Middle frontal gyrus (tissue), 1 donor: ENCODE data around the gene MTG2.
A peak's percentile ranks its signal among the peaks of the same experiment; 100 is the strongest.

Source experiments
- DNase-seq: peaks from one replicate; pipeline ENCODE4 v3.0.0-alpha.2; 2015; ENCODE audit warnings: low spot score; ENCODE audit errors: extremely low spot score

MTG2 gene

DNA sequence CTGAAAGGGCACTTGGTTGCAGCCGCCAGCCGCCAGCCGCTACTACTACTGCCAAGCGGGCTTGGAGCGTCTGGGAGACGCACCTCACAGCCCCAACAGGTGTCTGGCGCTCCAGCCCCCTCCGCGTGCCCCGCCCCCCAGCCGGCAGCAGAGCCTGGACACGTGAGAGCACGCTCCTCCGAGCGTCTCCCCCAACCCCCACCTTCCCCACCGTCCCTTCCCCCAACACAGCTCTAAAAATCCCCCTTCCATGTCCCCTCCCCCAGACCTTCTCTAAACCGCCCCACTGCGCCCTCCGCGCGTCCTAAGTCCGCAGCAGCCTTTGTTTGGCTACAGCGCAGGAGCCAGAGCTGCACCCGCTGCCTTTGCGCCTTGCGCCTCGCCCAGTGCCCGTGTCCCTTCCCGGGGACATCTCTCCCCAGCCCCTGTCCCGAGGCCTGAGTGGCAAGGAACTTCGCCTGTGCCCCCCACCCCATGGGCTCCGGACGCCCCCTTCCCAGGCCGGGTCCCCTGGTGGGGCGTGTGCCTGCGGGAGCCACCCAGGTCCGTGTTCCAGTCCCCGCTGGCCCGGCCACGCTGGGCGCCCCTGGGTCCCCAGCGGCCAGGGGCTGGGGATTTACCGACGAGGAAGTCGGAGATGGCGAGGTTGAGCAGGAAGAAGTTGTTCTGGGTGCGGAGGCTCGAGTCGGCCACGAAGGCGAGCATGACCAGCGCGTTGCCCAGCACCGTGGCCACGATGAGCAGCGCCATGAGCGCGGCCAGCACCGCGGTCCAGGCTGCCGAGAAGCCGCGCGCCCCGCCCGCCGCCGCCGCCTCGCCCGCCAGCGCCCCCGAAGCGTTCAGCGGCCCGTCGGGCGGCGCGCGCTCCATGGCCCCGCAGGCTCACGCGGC lies 36.5 kb downstream of the MTG2 start:
- DNase-seq = no peak

DNA sequence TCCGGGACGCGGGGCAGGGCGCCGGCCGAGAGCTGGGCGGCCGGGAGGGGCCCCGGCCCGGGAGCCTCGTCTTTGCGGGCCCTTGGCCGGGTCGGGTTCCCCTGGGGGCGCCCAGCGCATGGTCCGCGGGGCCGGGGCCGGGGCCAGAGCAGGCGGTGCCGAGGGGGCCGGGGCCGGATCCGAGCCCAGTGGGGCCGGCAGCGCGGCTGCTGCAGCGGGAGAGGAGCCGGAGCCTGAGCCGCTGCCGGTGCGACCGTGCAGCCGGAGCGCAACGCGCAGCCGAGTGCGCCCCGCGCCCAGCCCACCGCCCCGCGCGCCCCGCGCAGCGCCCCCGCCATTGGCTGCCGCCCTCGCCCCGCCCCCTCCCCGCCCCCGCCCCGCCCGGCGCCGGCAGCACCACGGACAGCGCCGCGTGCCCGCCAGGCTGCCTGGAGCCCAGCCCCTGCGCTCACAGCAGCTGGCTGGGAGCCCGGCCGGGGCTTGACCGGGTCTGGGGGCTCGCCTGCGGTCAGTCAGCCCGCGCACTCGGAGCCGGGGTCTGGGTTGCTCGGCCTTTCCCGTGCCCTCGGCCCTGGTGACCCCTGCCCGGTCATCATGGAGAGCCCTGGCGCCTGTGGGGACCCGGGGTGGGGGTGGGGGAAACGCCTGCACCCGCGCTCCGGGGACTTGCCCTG lies 37.3 kb downstream of the MTG2 start, which contains the start of gene HRH3:
Gene HRH3, minus strand, starts transcription at position 287 of the 674 bp plus-strand sequence. CDS start 308 bp downstream, outside the sequence.
- no peak for DNase-seq

DNA sequence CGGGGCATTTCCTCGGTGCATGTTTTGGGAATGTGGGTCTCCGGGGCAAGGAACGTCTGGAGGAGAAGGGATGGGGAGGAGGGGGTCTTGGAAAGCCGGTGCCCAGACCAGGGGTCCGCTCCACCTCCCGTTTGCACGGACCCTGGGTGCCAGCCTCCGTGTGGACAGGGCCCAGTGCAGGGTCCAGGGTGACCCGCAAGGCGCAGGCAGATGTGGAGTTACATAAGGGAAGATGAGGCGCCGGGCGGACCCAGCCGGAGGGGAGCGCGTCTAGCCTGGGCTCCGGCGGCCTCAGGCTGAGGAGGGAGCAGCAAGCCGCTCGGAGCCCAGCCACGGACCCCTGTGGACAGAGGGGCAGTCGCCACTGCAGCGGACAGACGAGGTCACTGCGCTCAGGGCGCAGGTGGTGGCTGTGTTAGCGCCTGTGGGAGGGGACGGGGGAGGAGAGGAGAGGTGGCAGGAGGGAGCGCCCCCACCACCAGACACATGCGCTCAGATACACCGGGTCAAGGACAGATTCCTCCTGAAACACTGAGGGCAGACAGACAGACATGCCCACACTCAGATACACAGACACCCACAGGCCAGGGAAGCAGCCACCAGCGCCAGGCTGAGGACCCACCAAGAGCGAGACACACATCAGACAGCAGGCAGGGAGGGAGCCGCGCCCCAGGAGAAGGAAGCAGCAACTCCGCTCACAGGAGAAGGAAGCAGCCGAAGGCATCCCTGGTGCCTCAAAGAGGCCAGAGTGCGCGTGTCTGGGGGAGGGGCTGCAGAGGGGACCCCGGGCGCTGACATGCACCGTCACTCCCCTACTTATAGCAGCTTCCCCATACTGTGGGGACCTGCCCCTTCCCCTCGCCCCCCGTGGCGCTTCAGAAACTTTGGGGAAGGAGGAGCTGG lies 38.1 kb downstream of the MTG2 start:
- no peak for DNase-seq

DNA sequence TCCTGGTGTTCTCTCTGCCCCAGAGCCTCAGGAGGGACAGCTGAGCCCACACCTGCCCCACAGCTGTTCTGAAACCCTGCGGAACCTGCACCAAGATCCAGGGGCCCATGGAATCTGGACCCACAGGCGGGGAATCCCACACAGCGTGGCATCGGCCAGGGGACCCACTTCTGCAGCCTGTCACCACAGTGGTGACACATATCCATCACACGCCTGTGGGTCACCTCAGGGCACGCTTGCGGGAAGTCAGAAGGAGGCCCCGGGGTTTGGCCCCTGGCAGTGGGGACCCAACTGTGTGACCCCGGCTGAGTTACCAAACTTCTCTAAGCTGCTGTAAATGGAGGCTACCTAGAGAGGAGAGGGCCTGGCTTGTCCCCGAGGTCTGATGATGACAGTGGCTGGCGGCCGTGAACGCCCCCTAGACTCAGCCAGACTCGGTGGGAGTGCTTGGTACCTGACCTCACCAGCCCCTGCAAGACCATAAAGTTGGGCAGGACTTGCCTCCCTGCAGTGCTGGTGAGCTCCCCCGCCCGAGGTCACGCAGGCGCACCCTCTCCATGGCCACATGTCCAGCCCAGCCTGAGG lies 39.5 kb downstream of the MTG2 start:
- DNase-seq = no peak

DNA sequence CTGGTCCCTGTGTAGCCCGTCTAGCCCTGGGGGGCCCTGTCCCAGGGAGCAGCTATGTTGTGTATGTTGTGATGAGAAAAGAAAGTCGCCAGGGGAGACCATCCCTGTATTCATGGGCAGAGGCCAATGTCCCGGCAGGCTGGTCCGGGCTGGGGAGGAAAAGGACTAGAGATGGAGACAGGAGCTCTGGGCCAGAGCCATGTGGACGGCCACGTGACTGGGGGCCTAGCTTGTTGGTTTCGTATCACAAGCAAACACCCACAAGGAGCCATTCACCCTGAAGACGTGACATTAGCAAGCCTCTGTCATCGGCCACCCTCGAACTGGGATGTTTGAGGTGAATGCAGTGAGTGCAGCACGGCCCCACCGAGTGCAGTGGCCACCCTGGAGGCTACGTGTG lies 40.1 kb downstream of the MTG2 start:
- no peak for DNase-seq

DNA sequence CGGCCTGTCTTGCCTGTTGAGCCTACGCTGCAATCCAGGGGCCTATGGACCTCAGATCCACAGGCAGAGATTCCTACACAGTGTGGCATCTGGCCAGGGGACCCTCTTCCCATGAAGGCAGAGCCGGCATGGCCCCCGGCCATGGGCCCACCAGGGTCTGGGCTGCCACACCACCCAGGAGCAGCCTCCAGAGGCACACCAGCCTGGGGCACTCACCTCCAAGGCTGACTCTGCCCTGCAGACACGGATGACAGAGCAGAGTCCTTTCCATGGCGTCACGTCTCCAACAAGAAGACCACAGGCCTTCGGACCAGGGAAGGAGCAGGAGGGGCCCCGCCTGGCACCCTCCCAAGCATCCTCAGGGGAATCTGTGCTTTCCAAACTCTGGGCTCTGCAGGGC lies 40.7 kb downstream of the MTG2 start:
- no peak for DNase-seq

DNA sequence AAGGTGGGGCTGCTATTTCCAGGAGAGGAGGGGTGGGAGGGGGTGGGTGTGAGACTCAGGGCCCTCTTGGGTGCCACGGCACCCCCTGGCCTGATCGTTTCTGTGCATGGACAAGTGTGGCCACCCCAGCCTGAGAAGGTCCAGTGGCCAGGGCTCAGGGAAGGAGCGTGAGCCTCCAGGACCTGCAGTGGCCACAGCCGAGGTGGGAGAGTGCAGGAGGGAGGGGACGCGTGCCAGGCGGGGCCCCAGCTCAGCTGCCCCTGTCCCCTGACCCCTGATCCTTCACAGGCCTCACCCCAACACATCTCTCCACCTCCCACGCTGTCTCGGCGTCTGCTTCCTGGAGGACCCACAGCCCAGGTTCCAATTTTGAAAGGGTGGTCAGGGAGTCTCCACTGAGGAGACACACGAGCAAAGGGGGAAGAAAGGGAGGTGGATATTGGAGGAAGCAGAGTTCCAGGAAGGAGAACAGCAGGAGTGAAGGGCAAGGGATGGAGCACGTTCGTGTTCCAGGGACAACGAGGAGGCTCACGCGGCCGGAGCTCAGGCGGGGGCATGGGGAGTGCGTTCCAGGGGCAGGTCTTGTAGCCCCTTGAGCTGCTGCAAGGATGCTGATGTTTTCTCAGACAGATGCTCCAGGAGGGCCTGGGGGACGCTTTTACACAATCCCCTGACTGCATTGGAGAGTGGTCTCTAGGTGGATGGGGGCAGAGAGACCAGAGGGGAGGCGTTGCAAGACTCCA lies 41.5 kb downstream of the MTG2 start:
- no peak for DNase-seq

DNA sequence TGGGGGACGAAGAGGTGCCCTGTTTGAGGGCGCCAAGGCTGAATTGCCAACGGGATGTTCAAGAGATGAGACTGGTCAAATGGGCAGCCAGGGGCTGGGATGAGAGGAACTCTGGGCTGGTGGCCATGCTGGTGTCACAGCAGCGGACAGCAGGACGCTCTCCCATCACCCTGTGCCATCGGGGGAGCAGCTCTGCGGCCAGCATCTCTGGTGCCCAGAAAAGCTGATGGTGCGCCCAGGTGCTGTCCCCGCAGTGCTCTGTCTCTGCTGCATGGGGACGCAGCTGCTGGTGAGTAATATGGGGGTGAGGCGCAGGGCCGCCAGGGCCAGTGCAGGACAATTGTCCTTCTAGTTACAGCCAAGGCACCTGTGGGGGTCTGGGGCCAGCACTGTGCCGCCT lies 42.2 kb downstream of the MTG2 start:
- DNase-seq = no peak

DNA sequence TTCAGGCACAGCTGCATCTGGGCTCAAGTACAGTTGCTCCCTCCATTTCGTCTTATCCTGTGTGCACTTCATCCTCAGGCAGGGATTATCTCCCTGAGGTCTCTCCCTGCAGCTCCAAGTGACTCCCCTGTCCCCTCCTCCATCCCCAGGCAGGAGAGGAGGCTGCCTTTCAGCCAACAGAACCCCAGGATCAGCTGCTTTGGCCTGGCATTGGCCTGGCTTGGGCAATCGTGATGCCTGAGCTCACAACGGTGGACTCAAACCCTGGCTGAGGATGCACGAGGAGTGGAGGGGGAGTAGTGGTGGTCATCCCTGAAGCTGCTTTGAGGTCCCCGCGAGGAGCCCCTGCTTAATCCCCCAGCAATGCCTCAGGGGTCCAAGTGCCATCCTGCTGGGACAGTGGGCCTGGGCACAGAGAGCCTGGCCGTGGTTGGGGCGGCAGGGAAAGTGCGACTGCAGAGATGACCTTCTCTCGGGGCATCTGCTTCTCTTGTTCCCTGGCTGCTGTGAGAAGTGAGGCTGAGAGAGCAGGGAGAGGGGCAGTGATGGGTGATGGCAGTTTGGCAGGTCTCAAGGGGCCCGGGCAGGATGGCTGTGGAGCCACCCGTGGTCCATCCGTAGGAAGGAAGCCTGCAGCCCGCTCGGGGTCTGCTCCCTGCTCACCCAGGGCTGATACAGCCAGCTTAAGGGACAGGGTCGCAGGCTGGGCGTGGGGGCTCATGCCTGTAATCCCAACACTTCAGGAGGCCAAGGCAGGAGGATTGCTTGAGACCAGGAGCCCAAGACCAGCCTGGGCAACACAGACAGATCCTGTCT lies 43.2 kb downstream of the MTG2 start:
- no peak for DNase-seq

DNA sequence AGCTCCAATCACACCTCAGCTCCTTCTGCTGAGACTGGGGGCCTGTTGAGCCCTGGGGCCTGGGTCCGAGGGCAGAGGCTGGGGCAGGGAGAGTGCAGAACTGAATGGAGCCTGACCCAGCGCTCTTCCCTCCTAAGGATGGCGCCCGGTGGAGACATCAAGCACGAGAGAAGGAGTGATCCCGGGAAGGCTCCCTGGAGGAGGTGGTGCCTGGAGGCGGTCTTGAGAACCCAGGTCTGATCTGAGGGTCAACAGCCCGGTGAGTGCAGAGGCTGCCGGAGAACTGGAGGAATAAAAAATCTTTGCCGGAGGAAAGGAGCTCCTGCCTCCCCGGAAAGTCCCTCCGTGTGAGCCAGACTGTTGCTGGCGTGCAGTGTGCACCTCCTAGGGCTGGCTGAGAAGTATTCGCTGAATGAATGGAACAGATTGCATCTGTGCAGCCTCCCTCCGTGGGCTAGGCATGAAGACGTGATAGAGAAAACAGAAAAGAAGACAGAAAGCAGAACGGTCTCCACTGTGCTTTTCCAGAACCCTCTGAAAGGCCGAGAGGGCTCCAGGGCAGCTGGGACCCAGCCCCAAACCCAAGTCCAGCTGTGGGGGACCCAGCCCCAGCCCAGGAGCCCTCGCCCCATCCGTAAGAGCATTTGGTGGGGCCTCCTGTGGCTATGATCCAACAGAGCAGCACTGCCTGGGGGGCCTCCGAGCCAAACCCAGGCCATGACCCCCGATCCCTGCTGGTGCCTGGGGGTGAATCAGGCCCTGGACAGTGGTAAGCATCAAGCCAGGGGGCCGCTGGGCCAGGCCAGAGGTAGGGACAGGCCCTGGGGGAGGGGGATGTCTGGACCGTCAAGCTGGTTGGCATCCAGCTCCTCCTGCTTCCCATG lies 44.1 kb downstream of the MTG2 start:
- peak; percentile 21 for DNase-seq

DNA sequence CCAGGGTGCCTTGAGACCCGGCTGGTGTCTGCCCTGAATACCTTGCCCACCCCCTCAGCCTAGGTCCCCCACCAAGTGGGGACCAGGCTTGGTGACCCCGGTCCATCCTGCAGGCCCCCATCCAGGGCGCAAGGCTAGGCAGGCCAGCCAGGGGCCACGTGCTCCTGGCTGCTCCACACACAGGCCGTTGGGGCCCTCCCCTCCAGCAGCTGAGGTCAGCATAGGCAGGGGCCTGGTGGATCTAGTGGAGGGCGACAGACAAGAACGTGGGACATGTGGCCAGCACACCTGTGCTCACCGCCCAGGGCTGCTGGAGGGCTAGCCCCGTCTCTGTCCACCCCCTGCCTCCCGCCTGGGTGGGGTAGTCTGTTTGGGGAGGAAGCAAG lies 44.8 kb downstream of the MTG2 start:
- DNase-seq = no peak

DNA sequence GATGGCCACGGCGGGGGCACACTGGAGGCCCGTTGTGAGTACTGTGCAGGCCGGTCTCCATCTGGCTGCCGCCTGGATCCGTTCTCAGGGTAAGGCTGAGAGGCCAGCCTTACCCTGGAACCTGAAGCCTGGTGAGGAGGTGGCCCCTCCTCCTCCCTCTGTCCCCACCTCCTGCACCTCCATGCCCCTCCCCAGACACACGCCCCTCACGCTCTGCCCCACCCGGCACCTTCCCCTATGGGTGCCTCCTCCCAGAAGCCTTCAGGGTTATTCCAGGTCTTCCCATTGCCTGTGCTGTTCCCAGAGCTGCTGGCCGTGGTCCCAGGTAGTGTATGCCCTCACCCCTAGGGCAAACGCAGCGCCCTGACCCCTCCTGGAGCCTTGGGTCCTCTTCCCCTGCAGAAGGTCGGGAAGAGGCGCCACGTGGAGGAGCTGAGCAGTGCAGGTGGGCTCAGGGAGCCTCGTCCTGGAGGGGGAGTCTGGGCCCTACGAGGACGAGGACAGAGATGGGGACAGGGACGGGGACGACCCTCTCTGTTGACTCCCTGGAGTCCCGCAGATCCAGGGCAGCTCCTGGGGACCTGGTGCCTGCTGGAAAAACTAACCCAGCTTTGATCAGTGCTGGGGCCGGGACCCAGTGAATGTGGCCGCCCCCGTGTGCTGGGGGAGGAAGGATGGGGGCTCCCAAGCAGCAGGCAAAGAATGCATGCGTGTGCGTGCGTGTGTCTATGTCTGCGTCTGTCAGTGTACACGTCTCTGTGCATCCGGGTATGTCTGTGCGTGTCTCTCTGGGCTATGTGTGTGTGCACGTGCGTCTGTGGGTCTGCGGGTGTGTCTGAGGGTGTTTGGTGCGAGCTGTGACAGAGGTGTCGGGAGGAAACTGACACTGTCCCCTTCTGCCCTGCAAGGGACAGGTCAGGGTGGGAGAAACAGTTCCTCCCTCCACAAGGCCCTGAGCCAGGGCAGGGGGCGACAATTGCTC lies 45.4 kb downstream of the MTG2 start:
- no peak for DNase-seq

DNA sequence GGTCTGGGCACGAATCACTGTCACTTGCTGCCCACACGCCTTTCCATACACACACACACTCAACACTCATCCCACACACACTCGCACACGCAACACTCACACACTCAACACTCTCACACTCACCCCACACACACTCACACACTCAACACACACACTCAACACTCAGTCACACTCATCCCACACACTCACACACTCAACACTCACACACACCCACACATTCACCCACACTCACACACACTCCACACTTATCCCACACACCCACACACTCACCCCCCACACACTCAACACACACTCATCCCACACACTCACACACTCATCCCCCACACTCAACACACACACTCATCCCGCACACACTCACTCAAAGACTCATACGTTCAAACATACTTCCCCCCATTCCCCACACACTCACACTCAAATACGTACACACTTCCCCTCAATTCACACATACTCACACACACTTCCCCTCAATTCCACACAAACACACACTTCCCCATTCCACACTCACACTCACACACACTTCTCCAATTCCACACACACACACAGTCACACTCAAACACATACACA lies 46.2 kb downstream of the MTG2 start:
- no peak for DNase-seq

DNA sequence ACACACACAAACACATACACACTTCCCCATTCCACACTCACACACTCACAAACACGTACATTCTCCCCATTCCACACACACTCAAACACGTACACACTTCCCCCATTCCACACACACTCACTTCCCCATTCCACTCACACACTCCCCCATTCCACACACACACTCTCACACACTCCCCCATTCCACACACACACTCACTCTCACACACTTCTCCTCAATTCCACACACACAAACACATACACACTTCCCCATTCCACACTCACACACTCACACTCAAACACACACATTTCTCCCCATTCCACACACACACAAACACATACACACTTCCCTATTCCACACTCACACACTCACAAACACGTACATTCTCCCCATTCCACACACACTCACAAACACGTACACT lies 46.8 kb downstream of the MTG2 start:
- no peak for DNase-seq

DNA sequence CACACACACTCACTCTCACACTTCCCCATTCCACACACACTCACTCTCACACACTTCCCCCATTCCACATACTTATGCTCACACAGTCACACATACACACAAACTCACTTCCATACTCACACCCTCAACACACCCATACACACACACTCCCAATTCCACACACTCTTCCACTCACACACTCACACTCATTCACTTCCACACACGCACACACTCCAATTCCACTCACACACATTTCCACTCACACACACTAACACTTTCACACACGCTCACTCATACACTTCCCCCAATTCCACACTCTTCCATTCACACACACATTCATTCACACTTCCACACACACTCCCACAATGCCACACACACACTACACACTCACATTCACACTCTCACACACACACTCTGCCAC lies 47.4 kb downstream of the MTG2 start:
- DNase-seq = no peak

DNA sequence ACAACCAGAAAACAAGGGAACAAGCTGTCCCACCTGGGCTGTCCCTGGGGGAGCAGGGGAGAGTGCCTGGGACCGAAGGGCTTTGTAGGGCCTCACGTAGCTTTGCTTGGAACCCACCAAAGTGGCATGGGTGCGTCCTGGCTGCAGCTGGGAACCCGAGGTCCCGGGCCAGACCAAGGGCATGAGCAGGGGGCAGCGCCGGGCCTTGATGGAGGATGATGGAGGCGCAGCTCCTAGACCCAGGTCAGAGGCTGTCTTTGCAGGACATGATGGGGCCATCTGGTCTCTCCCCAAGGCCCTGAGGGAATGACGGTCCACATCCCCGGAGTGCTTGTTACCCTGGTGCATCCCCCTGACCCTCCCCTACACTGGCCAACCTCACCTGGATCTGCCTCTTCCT lies 47.9 kb downstream of the MTG2 start:
- DNase-seq = no peak

DNA sequence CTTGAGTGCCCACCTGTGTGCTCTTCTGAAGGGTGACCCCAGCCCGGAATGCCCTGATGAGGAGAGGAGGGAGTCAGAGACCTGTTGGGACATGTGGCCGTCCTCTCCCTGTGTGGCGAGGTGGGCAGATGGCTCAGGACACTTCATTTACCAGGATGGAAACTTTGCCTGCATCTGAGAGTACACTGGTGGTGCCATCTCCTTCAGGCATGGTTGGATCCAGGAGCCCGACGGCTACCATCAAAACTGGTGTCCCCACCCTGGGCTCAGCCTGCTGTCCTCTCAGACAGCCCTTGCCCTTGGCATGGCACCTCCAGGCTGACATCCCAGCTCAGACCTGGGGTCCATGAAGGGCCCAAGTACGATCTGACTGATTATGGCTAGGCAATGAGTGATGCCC lies 48.5 kb downstream of the MTG2 start:
- no peak for DNase-seq
